SK-N-SH (cell line): ENCODE results near the gene MLXIPL. TPM values are rescaled to one million over a fixed set of nuclear protein-coding genes. Genes with fewer than 3 reads are reported as not detected.
"Not testable (repeated sequence)": the region's sequence is repeated elsewhere in the genome, so short reads cannot be mapped to it uniquely, and the experiment has no call there.

Experiments used
- CTCF ChIA-PET: fragments of 300-600, 350-600 bp; formaldehyde crosslinking; extraction: SDS; loops from one replicate; lab custom pipeline; 2021; lab: Yijun Ruan, JAX
- POLR2A ChIA-PET: fragments of 350-600 bp; sonication (Branson Sonifier 250); formaldehyde crosslinking; extraction: SDS; loops from one replicate; lab custom pipeline; 2020; ENCODE audit warnings: antibody characterized with exemption, inconsistent platforms; lab: Yijun Ruan, JAX
- DNase-seq: peaks from one replicate; pipeline ENCODE4 v3.0.0; 2012
- H2AFZ ChIP-seq: fragments of 200-600 bp; sonication (generic); 2 replicates; pipeline ENCODE4 v1.8.1; 2016; ENCODE audit warnings: antibody characterized with exemption, mild to moderate bottlenecking, low read depth
- H3F3A ChIP-seq: fragments of 200-600 bp; sonication (generic); replicated peaks from 2 replicates; pipeline ENCODE3; 2016; ENCODE audit warnings: antibody characterized with exemption, mild to moderate bottlenecking; ENCODE audit not compliant: insufficient read depth
- H3K27ac ChIP-seq, 2 experiments: fragments of 200-500 bp in 1 of 2; fragments of 200-600 bp in 1 of 2; sonication (Bioruptor generic) in 1 of 2; sonication (generic), shearing (Covaris generic) in 1 of 2; 2 replicates each; pipeline versions ENCODE4 v1.5.1 to v1.6.1; 2014 to 2016; ENCODE audit warnings: low read depth in 2 of 2, inconsistent platforms in 1 of 2, low read length in 1 of 2, mild to moderate bottlenecking in 1 of 2, mixed read lengths in 1 of 2
- H3K27me3 ChIP-seq: fragments of 200-600 bp; sonication (generic), shearing (Covaris generic); 2 replicates; pipeline ENCODE4 v1.6.1; 2016; ENCODE audit warnings: mixed run types; ENCODE audit not compliant: insufficient read depth
- H3K36me3 ChIP-seq, 2 experiments: fragments of 200-500 bp in 1 of 2; fragments of 200-600 bp in 1 of 2; sonication (Bioruptor generic) in 1 of 2; sonication (generic) in 1 of 2; replicated peaks in 1 of 2; 2 replicates each; pipeline versions ENCODE3 to v1.5.1; 2014 to 2016; ENCODE audit warnings: low read length in 1 of 2, mild to moderate bottlenecking in 1 of 2; ENCODE audit not compliant: insufficient read depth in 2 of 2, control insufficient read depth in 1 of 2
- H3K4me1 ChIP-seq, 2 experiments: fragments of 200-500 bp in 1 of 2; fragments of 200-600 bp in 1 of 2; sonication (Bioruptor generic) in 1 of 2; sonication (generic), shearing (Covaris generic) in 1 of 2; 2 replicates each; pipeline versions ENCODE4 v1.5.1 to v1.6.1; 2014 to 2016; ENCODE audit warnings: low read depth in 1 of 2, low read length in 1 of 2, mixed run types in 1 of 2; ENCODE audit not compliant: insufficient read depth in 2 of 2, control insufficient read depth in 1 of 2
- H3K4me2 ChIP-seq: fragments of 200-600 bp; sonication (generic), shearing (Covaris generic); 2 replicates; pipeline ENCODE4 v1.6.1; 2017; ENCODE audit warnings: mixed run types
- H3K4me3 ChIP-seq, 2 experiments: fragments of 200-500 bp in 1 of 2; fragments of 200-600 bp in 1 of 2; sonication (Bioruptor generic) in 1 of 2; sonication (generic), shearing (Covaris generic) in 1 of 2; 2 replicates each; pipeline versions ENCODE4 v1.5.1 to v1.8.1; 2014 to 2016; ENCODE audit warnings: low read depth in 2 of 2, inconsistent platforms in 1 of 2, low read length in 1 of 2, mild to moderate bottlenecking in 1 of 2, mixed read lengths in 1 of 2, moderate library complexity in 1 of 2
- H3K79me2 ChIP-seq: fragments of 200-600 bp; sonication (generic); 2 replicates; pipeline ENCODE4 v1.8.1; 2017; ENCODE audit warnings: mild to moderate bottlenecking; ENCODE audit not compliant: insufficient read depth
- H3K9ac ChIP-seq: fragments of 200-600 bp; sonication (generic); 2 replicates; pipeline ENCODE4 v1.6.1; 2017; ENCODE audit warnings: mixed run types
- H3K9me2 ChIP-seq: fragments of 200-600 bp; sonication (generic); 2 replicates; pipeline ENCODE4 v1.6.1; 2017; ENCODE audit warnings: mixed run types
- H3K9me3 ChIP-seq: fragments of 200-600 bp; sonication (generic); 2 replicates; pipeline ENCODE4 v1.6.1; 2017; ENCODE audit warnings: mixed run types, mild to moderate bottlenecking, moderate library complexity
- H4K20me1 ChIP-seq: fragments of 200-600 bp; sonication (generic); 2 replicates; pipeline ENCODE4 v1.6.1; 2017; ENCODE audit warnings: mild to moderate bottlenecking, mixed run types; ENCODE audit not compliant: insufficient read depth
- EP300 ChIP-seq, 2 experiments: IDR thresholded peaks; 2 replicates each; pipeline versions ENCODE4 v1.4.0 to v1.6.1; 2012; ENCODE audit warnings: borderline replicate concordance in 1 of 2, low read depth in 1 of 2, low read length in 1 of 2
- FOXJ3 ChIP-seq: sonication (generic); formaldehyde crosslinking; IDR thresholded peaks from 2 replicates; pipeline ENCODE4 v1.5.1; 2020; ENCODE audit warnings: mild to moderate bottlenecking, missing genetic modification reagents
- IRF3 ChIP-seq: fragments of 150-350 bp; IDR thresholded peaks from 2 replicates; pipeline ENCODE4 v1.6.1; 2016; ENCODE audit warnings: mild to moderate bottlenecking, low read depth, low read length
- JUND ChIP-seq: IDR thresholded peaks from 2 replicates; pipeline ENCODE4 v1.4.0; 2012
- PBX3 ChIP-seq: IDR thresholded peaks from 2 replicates; pipeline ENCODE4; 2012
- TAF1 ChIP-seq: IDR thresholded peaks from 2 replicates; pipeline ENCODE4 v1.6.1; 2012; ENCODE audit warnings: low read depth, mild to moderate bottlenecking, low read length, moderate library complexity, borderline replicate concordance
- YY1 ChIP-seq: IDR thresholded peaks from 2 replicates; pipeline ENCODE4 v1.4.0; 2012; ENCODE audit warnings: low read depth, mild to moderate bottlenecking
- WGBS: methylation state at CpG from one replicate; pipeline ENCODE4 v1.1.6; 2017; ENCODE audit warnings: low lambda C conversion rate; 5-methylcytosine and 5-hydroxymethylcytosine counted together
- polyA plus RNA-seq, 3 experiments: library from polyadenylated mRNA; depleted of rRNA; stranded (reverse); fragments of >200 nt; gene quantifications; 2 replicates each; pipeline ENCODE4 v1.2.3, GENCODE V29; 2012
- TF ChIP-seq, protein P1 (sequence below): IDR thresholded peaks from 2 replicates; pipeline ENCODE4 v1.6.1; 2012; ENCODE audit warnings: mild to moderate bottlenecking, low read depth, low read length, moderate library complexity
- TF ChIP-seq, protein P2 (sequence below): IDR thresholded peaks from 2 replicates; pipeline ENCODE4 v1.4.0; 2012; ENCODE audit warnings: low read depth, borderline replicate concordance

MLXIPL gene
- polyA plus RNA-seq, 1 of the 3 experiments (the other 2 are of a cell fraction), result 0.21 TPM

DNA sequence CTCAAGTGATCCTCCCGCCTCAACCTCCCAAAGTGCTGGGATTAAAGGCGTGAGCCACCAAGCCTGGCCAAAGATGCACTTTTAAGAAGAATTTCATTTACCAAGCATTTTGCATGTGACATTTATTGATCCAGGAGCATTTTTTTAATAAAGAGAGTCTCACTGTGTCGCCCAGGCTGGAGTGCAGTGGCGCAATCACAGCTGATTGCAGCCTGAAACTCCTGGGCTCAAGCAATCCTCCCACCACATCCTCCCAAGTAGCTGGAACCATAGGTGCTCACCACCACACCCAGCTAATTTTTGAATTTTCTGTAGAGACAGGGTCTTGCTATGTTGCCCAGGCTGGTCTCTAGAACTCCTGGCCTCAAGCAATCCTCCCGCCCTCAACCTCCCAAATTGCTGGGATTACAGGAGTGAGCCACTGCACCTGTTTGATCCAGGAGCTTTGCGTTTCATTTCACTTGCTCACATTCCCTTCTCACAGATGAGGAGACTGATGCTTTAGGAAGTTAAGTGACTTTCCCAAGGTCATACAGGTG, 41.6 kb downstream of the MLXIPL start (continued):
- TF ChIP-seq, protein P1, sequence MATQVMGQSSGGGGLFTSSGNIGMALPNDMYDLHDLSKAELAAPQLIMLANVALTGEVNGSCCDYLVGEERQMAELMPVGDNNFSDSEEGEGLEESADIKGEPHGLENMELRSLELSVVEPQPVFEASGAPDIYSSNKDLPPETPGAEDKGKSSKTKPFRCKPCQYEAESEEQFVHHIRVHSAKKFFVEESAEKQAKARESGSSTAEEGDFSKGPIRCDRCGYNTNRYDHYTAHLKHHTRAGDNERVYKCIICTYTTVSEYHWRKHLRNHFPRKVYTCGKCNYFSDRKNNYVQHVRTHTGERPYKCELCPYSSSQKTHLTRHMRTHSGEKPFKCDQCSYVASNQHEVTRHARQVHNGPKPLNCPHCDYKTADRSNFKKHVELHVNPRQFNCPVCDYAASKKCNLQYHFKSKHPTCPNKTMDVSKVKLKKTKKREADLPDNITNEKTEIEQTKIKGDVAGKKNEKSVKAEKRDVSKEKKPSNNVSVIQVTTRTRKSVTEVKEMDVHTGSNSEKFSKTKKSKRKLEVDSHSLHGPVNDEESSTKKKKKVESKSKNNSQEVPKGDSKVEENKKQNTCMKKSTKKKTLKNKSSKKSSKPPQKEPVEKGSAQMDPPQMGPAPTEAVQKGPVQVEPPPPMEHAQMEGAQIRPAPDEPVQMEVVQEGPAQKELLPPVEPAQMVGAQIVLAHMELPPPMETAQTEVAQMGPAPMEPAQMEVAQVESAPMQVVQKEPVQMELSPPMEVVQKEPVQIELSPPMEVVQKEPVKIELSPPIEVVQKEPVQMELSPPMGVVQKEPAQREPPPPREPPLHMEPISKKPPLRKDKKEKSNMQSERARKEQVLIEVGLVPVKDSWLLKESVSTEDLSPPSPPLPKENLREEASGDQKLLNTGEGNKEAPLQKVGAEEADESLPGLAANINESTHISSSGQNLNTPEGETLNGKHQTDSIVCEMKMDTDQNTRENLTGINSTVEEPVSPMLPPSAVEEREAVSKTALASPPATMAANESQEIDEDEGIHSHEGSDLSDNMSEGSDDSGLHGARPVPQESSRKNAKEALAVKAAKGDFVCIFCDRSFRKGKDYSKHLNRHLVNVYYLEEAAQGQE, result no peak
- TF ChIP-seq IRF3 (no peak), JUND (no peak), EP300 (IDR thresholded peaks at IDR 0.05; ENCODE audit: borderline replicate concordance in 1 of 2, low read depth in 1 of 2, low read length in 1 of 2) (no peak), YY1 (no peak), TAF1 (no peak), FOXJ3 (CRISPR knock-in tag) (no peak), PBX3 (no peak)
- TF ChIP-seq, protein P2, sequence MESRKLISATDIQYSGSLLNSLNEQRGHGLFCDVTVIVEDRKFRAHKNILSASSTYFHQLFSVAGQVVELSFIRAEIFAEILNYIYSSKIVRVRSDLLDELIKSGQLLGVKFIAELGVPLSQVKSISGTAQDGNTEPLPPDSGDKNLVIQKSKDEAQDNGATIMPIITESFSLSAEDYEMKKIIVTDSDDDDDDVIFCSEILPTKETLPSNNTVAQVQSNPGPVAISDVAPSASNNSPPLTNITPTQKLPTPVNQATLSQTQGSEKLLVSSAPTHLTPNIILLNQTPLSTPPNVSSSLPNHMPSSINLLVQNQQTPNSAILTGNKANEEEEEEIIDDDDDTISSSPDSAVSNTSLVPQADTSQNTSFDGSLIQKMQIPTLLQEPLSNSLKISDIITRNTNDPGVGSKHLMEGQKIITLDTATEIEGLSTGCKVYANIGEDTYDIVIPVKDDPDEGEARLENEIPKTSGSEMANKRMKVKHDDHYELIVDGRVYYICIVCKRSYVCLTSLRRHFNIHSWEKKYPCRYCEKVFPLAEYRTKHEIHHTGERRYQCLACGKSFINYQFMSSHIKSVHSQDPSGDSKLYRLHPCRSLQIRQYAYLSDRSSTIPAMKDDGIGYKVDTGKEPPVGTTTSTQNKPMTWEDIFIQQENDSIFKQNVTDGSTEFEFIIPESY, result no peak
- TF ChIP-seq, all 33 proteins: peak for 0

GRCh38 chr7:73581006-73581405, 43.3 kb downstream of the MLXIPL start:
- H3K9me3 ChIP-seq, POLR2A ChIA-PET, H2AFZ ChIP-seq, H3K4me2 ChIP-seq, H3K4me3 ChIP-seq, H3K27me3 ChIP-seq, H3K27ac ChIP-seq, H3K9me2 ChIP-seq, H3K36me3 ChIP-seq, DNase-seq, H3K4me1 ChIP-seq, H3K9ac ChIP-seq, H4K20me1 ChIP-seq: not testable (repeated sequence)
- 89% methylated on average over 9 of the region's 9 CpGs for WGBS
- Histone ChIP-seq H3K79me2 (peaks cover 23% of the 10 kb centered on the region), H3F3A (peaks cover 16% of the 10 kb centered on the region)
- CTCF ChIA-PET, result interaction anchor here (0.7 to 2.1 kb wide), 4 partner anchors 26 to 145 kb away, joined by 3 to 7 read pairs (median 6); no protein-coding TSS in a partner anchor
